GM21515 (cell line): ENCODE measurements around the gene VAPA.

ENCODE experiments used
- ATAC-seq: cut with Tn5 transposase; IDR thresholded peaks from one replicate; pipeline ENCODE4 v1.9.1; 2021; ENCODE audit not compliant: unreplicated experiment

VAPA gene

GRCh38 chr18:9994701-9995235 lies 81.0 kb downstream of the VAPA start:
- ATAC-seq: no peak

GRCh38 chr18:9995631-9996030 lies 81.8 kb downstream of the VAPA start:
- ATAC-seq: no peak

GRCh38 chr18:9996094-9996493 lies 82.3 kb downstream of the VAPA start:
- ATAC-seq: no peak

- no peak for ATAC-seq
Observed at GRCh38 chr18:9997711-9998110, 83.9 kb downstream of the VAPA start.

- ATAC-seq: no peak
Observed at GRCh38 chr18:9998330-9998729, 84.5 kb downstream of the VAPA start.

GRCh38 chr18:10002280-10002679 lies 88.5 kb downstream of the VAPA start:
- ATAC-seq: no peak

GRCh38 chr18:10003281-10003680 lies 89.5 kb downstream of the VAPA start:
- no peak for ATAC-seq

- no peak for ATAC-seq
Observed at GRCh38 chr18:10003866-10004265, 90.0 kb downstream of the VAPA start.

GRCh38 chr18:10006311-10006893 lies 92.6 kb downstream of the VAPA start:
- no peak for ATAC-seq

- no peak for ATAC-seq
Observed at GRCh38 chr18:10008006-10008647, 94.3 kb downstream of the VAPA start.
